Epithelial cell of esophagus (primary cell): ENCODE results near the gene CHP2.

Experiments
- DNase-seq: peaks from one replicate; pipeline ENCODE4 v3.0.0; 2010; ENCODE audit warnings: low read depth
- H3K4me3 ChIP-seq: 2 replicates; pipeline ENCODE4 v1.5.1; 2011; ENCODE audit warnings: mild to moderate bottlenecking, low read length, control low read depth
- TF ChIP-seq, protein P1 (sequence below): IDR thresholded peaks from 2 replicates; pipeline ENCODE4 v1.5.1; 2011; ENCODE audit warnings: low read depth, mild to moderate bottlenecking, low read length, control low read depth, inconsistent platforms; ENCODE audit not compliant: insufficient read depth; ENCODE audit errors: missing control alignments

The CHP2 gene

DNA sequence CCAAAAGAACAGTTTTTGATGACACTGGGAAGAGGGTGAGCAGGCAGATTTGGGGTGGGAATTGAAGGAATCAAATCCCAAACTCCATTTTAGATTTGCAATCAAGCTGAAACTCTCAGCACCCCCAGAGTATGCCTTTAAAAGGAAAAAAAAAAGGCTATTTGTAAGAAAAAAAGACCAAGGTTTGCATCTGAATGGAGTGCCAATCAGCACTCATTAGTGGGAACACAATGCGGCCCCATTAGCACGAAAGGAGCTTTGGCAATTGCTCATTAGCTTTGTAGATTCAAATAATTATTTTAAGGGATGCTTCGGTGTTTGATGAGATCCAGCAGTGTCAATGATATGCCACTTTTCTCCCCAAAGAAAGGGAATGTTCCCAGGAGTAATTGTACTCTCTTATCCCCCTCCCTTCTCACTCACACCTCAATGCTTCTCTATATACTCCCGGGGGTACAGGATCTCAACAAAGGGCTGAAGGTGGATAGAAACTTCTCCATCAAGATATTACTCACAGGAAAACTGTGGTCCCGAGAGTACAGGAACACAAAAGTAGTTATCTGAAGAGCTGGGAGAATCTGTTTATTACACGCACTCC lies 32.2 kb downstream of the CHP2 start:
- DNase-seq = no peak
- TF ChIP-seq, protein P1, sequence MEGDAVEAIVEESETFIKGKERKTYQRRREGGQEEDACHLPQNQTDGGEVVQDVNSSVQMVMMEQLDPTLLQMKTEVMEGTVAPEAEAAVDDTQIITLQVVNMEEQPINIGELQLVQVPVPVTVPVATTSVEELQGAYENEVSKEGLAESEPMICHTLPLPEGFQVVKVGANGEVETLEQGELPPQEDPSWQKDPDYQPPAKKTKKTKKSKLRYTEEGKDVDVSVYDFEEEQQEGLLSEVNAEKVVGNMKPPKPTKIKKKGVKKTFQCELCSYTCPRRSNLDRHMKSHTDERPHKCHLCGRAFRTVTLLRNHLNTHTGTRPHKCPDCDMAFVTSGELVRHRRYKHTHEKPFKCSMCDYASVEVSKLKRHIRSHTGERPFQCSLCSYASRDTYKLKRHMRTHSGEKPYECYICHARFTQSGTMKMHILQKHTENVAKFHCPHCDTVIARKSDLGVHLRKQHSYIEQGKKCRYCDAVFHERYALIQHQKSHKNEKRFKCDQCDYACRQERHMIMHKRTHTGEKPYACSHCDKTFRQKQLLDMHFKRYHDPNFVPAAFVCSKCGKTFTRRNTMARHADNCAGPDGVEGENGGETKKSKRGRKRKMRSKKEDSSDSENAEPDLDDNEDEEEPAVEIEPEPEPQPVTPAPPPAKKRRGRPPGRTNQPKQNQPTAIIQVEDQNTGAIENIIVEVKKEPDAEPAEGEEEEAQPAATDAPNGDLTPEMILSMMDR = no peak
- H3K4me3 ChIP-seq = no peak overlapping the region

DNA sequence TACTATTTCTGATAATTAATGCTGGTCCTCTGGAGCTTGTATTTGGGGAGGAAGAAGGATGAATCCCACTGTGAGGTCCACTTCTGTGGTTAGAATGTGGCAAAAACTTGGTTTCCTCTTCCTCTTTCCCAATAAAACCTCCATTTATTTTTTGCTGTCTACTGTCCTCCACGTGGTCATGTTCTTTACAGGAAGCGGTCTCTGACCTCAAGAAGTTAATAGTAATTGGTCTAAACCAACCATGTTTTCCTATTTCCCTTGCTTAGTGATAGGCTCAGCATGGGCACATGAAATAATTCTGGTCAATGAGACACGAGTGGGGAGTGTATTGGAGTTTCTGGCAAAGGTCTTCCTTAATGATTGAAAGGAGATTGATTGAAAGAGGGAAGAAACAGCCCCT lies 33.9 kb downstream of the CHP2 start:
- TF ChIP-seq, protein P1 = no peak
- H3K4me3 ChIP-seq = no peak overlapping the region
- DNase-seq = no peak

DNA sequence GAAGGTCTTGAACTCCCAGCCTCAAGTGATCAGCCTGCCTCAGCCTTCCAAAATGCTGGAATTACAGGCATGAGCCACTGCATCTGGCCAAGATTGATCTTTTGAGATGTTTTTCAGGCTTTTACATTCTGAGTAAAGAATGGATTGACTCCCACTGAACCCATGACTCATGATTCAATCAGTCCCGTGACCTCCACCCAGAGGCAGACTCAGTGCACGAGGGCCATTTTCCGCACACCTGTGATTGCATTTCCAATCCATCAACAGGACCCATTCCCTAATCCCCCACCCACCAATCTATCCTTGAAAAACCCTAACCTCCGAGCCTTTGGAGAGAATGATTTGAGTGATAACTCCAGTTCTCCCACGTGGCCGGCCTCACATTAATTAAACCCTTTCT lies 40.6 kb downstream of the CHP2 start:
- no peak for DNase-seq
- TF ChIP-seq, protein P1 = no peak
- H3K4me3 ChIP-seq = no peak overlapping the region

DNA sequence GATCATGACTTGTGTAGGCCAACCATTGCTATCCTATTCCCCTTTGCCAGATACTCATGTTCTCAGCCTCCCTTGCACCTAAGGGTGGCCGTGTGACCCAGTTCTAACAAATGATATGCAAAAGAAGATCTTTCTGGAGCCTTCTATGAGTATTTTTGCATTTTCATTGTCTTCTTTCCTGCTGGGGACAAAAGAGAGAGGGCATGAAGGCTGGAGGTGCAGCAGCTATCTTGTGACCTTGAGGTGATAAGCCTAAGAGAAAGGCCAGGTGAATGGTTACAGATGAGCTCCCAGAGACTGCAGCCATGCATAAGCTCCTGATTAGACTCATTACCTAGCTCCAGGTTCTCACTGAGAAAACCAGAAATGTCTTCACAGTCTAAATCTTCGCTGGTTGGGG lies 42.1 kb downstream of the CHP2 start:
- H3K4me3 ChIP-seq = no peak overlapping the region
- TF ChIP-seq, protein P1 = no peak
- DNase-seq = no peak

DNA sequence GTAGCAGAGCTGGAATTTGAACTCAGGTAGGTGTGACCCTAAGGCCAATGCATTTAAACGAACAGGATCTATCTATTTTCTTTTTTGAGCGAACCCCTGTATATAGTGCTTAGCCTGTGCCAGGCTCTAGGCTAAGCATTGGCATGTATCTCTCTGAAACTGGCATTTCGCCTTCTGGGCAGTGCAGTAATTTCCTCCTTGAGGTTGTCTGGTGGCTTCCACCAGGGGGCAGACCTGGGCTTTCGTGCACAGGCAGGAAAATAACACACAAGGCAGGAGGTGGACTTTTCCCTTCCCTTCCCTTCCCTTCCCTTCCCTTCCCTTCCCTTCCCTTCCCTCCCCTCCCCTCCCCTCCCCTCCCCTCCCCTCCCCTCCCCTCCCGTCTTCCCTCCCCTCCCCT lies 46.6 kb downstream of the CHP2 start:
- H3K4me3 ChIP-seq = no peak overlapping the region
- DNase-seq = peak; percentile 66
- TF ChIP-seq, protein P1 = peak; percentile 76

DNA sequence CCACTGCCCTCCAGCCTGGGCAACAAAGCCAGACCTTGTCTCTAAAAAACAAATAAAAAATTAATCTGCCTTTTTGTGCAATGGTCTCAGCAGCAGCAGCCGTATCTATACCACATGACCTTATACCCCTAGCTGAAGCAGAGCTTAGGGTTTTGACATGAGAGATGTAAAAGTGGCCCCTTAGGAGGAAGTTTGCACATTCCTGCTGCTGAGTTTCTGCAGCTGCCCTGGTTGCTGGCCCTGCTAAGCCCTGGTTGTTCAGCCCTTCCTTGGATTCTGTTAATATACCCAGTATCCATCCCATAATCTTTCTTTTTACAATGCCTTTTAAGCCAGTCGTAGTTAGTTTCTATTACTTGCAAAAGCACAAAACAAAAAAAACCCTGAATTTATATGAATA lies 48.0 kb downstream of the CHP2 start:
- no peak overlapping the region for H3K4me3 ChIP-seq
- TF ChIP-seq, protein P1 = no peak
- DNase-seq = no peak

DNA sequence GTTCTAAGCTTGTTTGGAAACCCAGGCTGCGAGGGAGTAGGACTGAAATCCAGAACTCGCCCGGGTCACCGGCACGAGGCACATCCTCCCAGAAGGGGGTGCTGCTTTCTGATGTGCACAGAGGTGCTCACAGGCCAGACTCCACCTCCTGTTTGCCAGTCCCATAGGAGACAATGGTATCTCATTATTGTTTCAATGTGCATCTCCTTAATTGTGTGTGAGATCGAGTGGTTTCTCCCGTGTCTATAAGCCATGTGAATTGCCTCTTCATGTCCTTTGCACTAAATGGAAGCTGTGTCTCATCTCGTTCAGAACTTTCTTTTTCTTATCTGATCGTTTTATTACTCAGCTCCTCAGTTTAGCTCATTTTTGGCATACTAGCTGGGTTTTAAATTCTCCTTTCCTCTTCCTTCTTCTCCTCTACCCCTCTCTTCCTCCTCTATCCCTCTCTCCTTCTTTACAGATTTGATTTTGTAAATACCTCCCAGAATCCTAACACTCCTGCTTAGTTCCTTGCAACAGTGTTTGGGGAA lies 48.8 kb downstream of the CHP2 start:
- peak; percentile 55 for DNase-seq
- TF ChIP-seq, protein P1 = peak; percentile 60
- no peak overlapping the region for H3K4me3 ChIP-seq
